Measurements from ENCODE around the gene ZNF579. TPM values are rescaled to one million over a fixed set of nuclear protein-coding genes. Genes with fewer than 3 reads are reported as not detected.

Gene ZNF579
- total and polyA plus RNA-seq, 9 of the 15 experiments (the other 6 are each of a cell fraction or from before 2014, with no cell fraction given) = 0.06 to 15.9 (median 1.6) TPM

GRCh38 chr19:55599468-55599841 lies 18.8 kb upstream of the ZNF579 start, which contains the start of gene FIZ1 (continued):
- TF ChIP-seq, protein P1, sequence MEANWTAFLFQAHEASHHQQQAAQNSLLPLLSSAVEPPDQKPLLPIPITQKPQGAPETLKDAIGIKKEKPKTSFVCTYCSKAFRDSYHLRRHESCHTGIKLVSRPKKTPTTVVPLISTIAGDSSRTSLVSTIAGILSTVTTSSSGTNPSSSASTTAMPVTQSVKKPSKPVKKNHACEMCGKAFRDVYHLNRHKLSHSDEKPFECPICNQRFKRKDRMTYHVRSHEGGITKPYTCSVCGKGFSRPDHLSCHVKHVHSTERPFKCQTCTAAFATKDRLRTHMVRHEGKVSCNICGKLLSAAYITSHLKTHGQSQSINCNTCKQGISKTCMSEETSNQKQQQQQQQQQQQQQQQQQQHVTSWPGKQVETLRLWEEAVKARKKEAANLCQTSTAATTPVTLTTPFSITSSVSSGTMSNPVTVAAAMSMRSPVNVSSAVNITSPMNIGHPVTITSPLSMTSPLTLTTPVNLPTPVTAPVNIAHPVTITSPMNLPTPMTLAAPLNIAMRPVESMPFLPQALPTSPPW (CRISPR knock-in tag; IDR thresholded peaks at IDR 0.05) = peak; percentile 83
- TF ChIP-seq E2F3 (CRISPR knock-in tag; IDR thresholded peaks at IDR 0.05) (no peak), ZNF79 (CRISPR knock-in tag; IDR thresholded peaks at IDR 0.05; ENCODE audit: low read depth) (no peak), CBX2 (IDR thresholded peaks at IDR 0.05; ENCODE audit: insufficient read depth, low read length, poor library complexity, severe bottlenecking) (no peak), HNRNPK (IDR thresholded peaks at IDR 0.05; ENCODE audit: low read depth, low read length, poor library complexity, severe bottlenecking) (no peak), FOXK2 (conservative IDR thresholded peaks at IDR 0.05 in 1 of 2, IDR thresholded peaks at IDR 0.05 in 1 of 2; ENCODE audit: low read depth in 2 of 2) (no peak; a peak in 1 of 4 replicates), ZNF764 (CRISPR knock-in tag; IDR thresholded peaks at IDR 0.05; ENCODE audit: low read depth) (no peak), ZNF311 (CRISPR knock-in tag; IDR thresholded peaks at IDR 0.05) (no peak), IRF9 (tag; IDR thresholded peaks at IDR 0.05) (no peak), ATF1 (CRISPR knock-in tag; IDR thresholded peaks at IDR 0.05) (no peak), ATF1 (tag; IDR thresholded peaks at IDR 0.05) (peak; percentile 95), CREB3L1 (IDR thresholded peaks at IDR 0.05; ENCODE audit: borderline replicate concordance, low read depth) (no peak; the same call in 1 of the 2 replicates), SAFB (IDR thresholded peaks at IDR 0.05; ENCODE audit: borderline replicate concordance, low read depth, low read length) (no peak), POLR2B (IDR thresholded peaks at IDR 0.05; ENCODE audit: low read depth, partially characterized antibody) (no peak), POLR3A (IDR thresholded peaks at IDR 0.05; ENCODE audit: borderline replicate concordance, extremely low read depth, insufficient read depth, insufficient read length) (no peak), ZNF699 (CRISPR knock-in tag; IDR thresholded peaks at IDR 0.05; ENCODE audit: insufficient replicate concordance) (no peak), KDM1A (IDR thresholded peaks at IDR 0.05) (no peak), ZNF75A (CRISPR knock-in tag; IDR thresholded peaks at IDR 0.05) (no peak), SP1 (CRISPR knock-in tag; IDR thresholded peaks at IDR 0.05) (peak; percentile 98), ZZZ3 (IDR thresholded peaks at IDR 0.05) (no peak), COPS2 (conservative IDR thresholded peaks at IDR 0.05) (no peak)
- TF ChIP-seq, protein P2, sequence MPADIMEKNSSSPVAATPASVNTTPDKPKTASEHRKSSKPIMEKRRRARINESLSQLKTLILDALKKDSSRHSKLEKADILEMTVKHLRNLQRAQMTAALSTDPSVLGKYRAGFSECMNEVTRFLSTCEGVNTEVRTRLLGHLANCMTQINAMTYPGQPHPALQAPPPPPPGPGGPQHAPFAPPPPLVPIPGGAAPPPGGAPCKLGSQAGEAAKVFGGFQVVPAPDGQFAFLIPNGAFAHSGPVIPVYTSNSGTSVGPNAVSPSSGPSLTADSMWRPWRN (IDR thresholded peaks at IDR 0.05; ENCODE audit: low read depth) = no peak
- TF ChIP-seq, protein P3, sequence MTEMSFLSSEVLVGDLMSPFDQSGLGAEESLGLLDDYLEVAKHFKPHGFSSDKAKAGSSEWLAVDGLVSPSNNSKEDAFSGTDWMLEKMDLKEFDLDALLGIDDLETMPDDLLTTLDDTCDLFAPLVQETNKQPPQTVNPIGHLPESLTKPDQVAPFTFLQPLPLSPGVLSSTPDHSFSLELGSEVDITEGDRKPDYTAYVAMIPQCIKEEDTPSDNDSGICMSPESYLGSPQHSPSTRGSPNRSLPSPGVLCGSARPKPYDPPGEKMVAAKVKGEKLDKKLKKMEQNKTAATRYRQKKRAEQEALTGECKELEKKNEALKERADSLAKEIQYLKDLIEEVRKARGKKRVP (CRISPR knock-in tag; IDR thresholded peaks at IDR 0.05) = no peak
- TF ChIP-seq, protein P4, sequence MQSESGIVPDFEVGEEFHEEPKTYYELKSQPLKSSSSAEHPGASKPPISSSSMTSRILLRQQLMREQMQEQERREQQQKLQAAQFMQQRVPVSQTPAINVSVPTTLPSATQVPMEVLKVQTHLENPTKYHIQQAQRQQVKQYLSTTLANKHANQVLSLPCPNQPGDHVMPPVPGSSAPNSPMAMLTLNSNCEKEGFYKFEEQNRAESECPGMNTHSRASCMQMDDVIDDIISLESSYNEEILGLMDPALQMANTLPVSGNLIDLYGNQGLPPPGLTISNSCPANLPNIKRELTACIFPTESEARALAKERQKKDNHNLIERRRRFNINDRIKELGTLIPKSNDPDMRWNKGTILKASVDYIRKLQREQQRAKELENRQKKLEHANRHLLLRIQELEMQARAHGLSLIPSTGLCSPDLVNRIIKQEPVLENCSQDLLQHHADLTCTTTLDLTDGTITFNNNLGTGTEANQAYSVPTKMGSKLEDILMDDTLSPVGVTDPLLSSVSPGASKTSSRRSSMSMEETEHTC (IDR thresholded peaks at IDR 0.05) = no peak

All from K562 (cell line).